ENCODE data around the gene ACTL8.
"Not testable (repeated sequence)": the region's sequence is repeated elsewhere in the genome, so short reads cannot be mapped to it uniquely, and the experiment has no call there.

ACTL8 gene

DNA sequence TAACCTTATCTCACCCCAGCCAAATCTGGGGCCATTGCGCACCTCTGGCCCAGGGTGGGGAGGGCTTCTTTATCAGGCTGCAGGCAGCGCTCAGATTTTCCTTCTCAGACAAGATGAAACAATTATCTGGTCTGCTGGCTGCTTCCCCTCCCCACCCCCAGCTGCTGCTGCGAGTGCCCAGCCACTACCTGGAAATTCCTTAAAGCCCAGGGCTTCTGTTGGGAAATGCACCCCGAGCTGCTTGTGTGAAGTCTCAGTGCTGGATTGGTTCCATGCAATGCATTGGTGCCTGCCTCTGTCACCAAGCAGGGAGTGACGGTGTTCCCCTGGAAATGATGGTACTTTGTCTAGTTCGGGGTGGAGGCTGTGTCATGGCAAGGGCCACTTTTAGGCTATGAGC, 18.5 kb upstream of the ACTL8 start:
- DNase-seq: no peak

DNA sequence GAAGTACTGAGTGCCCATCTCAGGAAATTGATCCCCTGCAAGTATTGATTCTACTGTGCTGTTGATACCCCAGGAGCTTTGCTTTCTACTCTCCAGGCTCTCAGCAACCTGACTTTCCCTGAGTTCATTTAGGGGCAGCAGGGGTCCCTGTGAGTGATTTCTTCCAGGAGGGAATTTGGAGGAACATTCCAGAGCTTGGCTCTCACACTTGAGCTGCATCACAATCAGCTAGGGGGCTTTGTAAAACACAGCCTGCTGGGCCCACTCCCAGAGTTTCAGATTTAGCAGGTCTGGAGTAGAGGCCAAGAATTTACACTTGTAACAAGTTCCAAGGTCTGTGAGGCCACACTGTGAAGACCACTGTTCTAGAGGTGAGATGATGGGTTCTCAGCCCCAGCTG, 16.1 kb upstream of the ACTL8 start:
- no peak for DNase-seq

DNA sequence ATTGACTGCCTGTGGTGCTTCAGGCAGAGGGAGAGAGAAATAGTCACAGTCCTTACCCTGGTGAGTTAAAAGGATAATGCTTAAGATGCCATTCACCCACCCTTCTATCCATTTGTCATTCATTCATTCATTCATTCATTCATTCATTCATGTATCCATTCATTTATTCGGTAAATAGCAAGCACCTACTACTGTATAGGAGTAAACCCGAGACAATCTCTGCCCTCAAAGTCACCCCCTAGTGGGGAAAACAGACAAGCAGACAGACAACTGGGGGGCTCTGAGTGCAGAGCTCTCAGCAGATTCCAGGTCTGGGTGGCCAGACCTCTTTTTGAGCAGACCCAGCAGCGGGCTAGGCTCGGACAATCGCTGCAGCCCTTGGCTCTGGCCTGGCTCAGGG, 14.1 kb upstream of the ACTL8 start:
- no peak for DNase-seq

DNA sequence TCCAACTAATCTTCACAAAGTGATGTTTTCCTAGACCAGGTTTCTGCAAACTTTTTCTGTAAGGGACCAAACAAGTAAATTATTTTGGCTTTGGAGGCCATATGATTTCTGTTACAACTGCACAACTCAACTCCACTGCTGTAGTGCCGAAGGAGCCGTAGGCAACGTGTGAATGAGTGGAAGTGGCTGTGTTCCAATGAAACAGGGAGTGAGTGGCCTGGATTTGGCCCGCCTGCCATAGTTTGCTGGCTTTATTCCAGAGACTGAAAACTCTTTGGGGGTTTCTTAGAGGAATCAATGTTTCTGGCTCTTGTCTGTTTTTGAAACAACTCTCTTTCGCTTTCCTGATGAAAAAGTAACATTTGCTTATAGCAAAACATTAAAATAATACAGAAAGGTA, 12.6 kb upstream of the ACTL8 start:
- no peak for DNase-seq

DNA sequence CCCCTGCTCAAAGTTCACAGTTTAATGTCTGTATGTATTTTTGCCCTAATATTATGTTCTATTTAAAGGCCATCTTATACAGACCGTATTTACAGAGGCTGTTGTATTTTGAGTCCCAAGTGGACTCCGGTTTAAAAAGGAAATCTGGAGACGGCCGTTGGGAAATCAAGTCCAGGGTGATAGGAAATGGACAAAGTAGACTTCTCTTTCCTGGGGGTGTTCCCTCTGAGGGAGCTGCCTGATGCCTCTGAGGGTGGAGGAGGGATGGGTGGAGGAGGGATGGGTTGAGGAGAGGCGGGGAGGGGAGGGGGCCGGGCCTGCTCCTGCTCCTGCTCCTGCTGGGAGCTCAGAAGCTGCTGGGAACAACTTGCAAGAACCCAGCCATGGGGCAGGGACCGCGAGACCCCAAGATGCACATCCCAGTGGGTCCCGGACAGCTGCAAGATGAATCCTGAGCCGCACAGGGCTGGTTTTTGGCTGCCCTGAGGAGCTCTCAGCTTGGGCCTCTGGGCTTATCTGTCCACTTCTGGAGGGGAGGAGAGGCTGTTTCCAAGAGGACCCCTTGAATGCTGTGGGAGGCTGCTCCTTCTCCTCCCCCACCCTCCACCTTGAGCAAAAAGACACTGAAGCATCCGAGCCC, 12.0 kb upstream of the ACTL8 start:
- no peak for DNase-seq

DNA sequence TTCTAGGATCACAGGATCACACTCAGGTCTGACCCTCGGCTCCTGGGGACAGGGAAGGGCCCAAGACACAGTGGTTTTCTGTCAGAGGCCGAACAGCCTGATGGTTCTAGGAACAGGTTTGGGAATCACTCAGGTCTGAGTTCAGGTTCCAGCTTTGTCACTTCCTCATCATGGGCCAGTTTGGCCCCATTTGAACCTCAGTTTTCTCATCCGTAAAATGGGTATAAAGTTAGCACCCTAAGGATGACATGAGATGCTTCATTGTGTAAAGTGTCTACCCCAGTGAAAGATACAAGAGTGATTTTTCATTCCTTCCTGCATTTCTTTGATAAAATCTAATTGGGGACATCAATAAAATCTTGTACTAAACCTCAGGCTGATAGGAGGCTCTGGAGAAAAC, 11.2 kb upstream of the ACTL8 start:
- DNase-seq: no peak

DNA sequence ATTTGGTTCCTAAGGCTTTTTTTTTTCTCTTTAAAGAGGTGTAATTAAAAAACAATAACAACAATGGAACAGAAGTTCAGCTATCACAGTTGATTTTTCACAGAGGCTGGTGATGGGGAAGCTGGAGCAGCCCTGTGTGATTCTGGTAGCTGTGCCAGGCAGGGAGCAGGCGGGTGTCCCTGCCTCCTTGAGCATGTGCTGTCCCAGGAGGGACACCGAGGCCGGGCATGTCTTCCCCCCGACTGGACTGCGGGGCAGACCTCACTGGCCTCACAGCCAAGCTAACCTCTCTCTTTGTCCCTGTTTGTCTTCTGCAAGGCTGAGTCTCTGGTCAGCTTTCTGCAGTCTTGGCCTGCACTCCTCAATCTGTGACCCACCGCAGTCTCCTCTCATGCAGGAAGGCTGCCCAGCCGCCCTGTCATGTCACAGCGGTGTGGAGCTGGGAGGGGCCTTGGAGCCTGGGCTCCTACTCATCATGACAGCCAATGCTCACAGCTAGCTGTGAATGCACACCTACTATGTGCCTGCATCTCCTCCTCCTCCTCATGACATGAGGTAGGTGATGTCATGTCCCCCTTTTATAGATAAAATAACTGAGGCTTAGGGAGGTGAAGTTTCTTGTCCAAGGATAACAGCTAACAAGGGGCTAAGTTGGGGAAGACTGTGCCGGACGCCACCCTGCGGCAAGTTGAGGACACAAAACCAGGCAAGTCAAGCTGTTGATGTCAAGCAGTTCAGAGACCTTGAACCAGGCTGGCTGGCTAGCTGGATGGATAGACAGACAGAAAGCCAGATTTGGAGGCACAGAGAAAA, 10.3 kb upstream of the ACTL8 start:
- DNase-seq: no peak

DNA sequence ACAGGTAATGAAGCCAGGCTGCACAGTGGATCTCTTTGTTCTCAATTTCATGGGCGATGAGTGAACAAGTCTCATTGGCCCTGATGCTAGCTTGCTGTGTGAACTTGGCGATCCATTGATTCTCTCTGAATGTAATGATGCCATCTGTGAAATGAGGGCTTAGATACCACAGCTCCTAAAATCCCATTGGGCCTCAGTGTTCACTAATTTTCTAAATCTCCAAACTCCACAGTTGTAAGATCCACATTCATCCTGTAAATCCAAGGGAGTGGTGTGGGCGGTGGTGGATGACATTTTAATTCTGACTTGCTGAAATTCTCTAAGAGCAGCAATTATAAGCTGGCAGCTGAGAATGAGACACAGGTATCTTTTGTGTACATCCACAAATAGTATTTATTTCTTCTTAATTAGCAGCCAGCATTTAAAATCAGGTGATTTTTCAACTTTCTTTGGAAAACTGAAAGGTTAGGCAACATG, 9.6 kb upstream of the ACTL8 start:
- no peak for DNase-seq

DNA sequence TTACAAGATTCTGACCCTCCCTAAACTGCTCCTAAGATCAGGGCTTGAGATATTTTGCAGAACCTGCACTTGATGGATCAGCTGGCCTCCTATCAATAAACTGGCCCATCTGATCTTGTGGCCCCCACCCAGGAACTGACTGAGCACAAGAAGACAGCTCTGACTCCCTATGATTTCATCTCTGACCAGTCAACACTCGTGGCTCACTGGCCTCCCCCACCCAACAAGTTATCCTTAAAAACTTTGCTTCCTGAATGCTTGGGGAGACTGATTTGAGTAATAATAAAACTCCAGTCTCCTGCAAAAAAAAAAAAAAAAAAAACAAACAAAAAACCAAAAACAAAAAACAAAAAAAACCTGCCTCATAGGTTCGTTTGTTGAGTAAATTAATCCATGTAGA, 8.9 kb upstream of the ACTL8 start:
- DNase-seq: not testable (repeated sequence)

DNA sequence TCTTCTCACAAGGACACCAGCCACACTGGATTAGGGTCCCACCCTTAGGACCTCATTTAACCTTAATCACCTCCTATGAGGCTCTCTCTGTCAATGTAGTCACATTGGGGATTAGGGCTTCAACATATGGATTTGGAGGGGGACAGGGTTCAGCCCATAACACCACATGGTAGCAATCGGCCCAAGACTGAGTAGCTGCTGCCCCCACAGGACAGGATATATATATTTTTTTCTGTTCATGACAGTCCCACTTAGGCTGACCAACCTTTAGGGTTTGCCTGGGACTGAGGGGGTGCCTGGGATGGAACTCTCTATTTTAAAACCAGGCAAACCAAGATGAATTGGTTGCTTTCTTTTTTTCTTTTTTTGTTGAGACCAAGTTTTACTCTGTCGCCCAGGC, 8.2 kb upstream of the ACTL8 start:
- no peak for DNase-seq

DNA sequence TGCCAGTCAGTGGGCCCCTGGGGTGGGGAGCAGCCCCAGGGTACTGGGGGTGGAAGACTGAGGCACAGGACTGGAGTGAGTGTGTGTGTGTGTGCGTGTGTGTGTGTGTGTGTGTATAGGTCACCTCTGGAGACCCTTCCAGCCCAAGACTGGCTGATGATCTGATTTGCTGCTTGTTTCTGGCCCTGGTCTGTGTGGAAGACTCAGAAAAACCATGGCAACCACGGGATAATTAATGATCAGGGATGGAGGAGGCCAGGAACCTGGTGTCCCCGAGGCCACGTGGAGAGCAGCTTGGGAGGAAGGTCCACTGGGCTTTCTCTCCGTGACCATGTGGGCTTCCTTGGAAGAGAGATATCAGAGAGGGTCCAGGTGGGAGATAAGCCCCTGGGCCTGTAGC, 4.8 kb upstream of the ACTL8 start:
- no peak for DNase-seq

DNA sequence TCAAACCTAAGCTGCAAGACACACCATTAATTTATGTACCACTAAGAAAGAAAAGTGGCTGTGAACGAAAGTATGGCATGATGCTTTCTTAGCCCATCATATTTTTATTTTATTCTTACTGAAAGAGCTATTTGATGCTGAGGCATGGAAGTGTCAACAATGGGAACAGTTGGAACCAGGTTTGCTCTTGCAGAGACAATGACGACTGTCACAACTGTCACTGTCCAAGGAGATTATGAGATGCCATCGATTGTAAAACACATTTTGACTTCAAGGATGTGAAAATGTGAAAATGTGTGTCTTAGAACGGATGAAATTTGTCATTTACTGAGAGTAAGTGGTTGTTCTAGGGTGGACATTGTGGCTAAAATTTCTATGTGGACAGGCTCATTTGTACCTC, 2.8 kb upstream of the ACTL8 start:
- no peak for DNase-seq

DNA sequence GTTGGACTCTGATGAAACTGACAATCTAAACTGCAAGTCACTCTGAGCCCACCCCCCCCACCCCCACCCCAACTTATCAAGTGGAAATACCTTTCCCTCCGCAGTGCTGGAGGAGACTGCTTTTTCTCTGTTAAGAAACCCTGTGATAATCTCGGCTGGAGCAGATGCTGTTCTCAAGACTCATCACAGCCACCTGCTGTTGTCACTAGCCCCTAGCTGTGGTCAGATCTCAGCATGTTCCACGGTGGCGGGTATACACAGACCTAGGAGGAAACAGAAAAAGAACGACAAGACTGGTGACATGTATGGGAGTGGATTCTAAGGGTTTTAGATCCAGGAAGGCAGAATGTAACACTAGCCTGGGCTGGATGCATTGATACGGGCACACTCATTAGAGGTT, 2.3 kb downstream of the ACTL8 start:
- no peak for DNase-seq

DNA sequence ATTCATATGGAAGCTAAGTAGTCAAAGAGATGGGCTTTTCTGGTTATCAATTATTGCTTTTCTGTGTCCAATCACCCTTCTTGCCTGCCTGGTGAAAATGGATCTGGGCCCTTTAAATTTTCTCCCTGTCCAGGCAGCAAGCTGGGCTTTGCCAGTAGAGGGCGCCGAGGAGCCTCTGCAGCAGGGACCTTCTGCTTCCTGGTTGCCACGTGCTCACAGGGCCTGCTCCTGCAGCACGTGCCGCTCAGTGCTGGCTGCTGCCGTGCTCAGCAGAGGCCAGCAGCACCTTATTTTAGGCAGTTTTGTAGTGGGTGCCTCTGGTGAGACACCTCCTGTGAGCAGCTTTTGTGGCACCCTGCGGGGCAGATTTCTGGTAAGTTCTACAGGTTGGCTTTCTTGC, 4.0 kb downstream of the ACTL8 start:
- no peak for DNase-seq

DNA sequence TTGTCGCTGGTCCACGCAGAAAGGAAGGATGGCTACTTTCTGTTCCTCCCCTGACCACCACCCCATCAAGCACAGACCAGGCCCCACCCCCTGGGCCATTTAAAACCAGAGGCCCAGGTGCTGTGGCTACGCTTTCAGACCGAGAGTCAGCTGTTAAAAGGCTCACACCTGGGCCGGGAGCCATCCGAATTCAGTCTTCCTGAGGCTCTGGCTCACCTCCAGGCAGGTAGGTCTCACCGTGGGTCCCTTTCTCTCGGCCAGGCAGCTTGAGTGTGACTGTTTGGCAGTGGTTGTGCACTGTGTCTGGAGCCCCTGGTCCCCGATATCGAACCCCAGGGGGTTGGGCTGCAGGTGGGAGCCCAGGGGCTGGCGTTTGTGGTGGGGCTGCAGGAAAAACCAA, 7.2 kb downstream of the ACTL8 start:
- no peak for DNase-seq

DNA sequence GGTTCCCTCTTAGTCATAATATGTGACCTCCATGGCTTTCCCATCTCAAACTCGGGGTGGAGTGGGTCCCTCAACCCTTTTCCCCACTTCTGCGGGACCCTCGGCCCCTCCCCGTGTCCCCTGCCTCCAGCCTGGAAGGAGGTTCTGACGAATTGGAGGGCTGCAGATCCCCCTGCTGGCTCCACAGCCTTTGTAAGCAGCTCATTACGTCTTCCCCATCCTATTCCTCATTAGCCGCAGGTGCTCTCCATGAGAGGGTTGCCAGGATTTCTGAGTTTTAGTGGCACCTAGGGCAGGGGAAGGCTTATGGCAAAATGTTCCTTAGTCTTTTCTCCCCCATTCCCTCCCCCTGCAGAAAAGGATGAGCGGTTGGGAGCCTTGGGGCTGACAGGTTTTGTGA, 8.3 kb downstream of the ACTL8 start:
- DNase-seq: no peak

DNA sequence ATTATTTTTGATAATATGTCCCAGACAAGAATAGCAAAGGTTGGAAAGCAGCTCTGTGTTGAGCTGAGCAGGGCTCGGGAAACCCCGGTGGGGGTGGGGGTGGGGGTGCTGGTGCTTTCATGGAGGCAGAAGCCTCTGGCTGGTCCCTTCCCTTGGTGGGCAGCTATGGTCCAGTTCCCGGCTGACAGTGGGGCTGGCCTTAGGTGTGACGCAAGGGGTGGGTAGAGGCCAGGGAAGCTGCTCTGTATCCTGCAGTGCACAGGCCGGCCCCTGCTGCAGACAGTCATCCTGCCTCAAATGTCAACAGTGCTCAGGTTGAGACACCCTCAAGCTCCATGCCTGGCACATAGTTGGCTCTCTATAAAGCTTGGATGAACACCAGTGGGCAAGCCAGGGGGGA, 8.9 kb downstream of the ACTL8 start:
- DNase-seq: no peak

DNA sequence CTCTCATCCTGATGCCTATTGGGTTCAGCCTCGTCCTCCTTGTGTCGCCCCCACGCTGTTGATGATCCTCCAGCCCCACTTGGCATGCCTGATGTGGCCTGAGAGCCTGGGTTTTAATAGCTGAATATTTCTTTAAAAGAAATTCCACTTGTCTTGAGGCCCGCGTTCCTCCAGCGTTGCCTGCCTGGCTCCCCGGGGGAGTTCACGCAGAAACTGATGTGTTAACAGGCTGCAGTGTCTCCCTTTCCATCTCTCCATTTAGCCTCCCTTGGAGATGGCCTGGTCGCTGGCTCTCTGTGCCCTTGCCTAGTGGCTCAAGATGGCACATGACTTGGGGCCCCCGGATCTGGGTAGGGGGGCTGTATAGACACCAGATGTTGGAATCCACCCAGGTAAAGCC, 9.5 kb downstream of the ACTL8 start:
- DNase-seq: no peak

DNA sequence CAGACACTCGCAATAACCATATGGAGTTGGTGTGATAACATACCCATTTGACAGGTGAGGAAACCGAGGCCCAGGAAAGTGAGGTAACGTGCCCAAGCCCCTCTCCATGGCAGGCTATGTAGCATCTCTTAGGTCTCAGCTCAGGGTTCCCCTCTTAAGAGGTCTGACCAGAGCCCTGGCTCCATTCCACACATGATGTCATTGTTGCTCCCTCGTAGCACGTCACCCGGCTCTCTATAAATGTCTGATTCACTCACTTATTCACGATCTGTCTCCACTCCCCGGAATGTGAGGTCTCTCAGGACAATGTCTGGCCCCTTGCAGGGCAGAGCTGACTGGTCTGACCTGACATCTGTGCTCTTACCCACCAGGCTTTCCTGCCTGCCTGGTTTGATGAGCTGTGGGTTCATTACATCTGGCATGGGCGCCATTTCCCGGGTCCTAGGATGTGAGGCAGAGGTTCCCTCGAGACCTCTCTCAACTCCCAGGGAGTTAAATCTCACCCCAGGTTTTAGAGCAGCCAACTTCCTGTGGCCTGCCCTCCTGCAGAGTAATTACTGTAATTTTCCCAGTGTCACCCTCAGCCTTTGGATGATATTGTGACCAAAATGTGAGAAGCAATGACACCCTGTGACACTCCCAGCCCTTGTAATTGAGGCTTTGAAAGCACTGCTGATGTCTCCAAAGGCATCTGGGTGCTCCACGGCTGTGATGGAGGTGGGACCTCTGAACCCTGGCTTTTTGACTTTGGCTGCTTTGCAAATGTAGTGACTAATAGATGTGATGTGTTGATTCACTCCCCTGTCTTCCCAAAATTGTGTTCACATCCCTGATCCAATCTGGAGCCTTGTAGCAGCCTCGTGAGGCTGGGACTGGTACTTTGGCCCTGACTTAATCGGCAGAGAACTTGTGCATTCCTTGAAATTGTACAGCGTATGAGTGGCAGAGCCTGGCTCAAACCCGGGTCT, 10.6 kb downstream of the ACTL8 start:
- no peak for DNase-seq

DNA sequence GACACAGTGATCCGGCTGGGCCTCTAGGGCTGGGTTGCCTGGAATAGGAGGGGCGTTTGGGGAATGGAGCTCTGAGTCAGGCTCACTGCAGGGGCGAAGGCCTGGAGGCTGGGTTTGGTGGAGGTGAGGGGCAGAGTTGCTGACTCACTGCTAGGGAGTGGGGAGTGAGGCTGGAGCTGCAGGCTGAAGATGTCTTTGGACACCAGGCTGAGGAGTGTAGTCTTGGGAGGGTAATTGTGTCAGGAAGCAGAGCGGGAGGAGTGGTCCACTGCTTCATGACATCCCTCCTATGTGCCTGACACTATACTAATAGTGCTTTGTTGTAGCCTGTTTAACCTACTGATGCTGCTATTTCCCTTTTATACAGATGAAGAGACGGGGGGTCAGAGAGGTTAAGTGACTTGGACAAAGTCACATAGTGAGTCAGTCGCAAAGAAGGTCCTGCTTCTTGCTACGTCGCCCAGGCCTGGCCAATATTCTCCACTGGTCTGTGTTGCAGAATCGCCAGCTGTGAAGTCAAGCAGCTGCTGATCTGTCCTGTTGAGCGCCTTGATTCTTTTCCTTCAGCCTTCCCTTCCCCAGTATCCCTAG, 13.6 kb downstream of the ACTL8 start:
- DNase-seq: no peak

DNA sequence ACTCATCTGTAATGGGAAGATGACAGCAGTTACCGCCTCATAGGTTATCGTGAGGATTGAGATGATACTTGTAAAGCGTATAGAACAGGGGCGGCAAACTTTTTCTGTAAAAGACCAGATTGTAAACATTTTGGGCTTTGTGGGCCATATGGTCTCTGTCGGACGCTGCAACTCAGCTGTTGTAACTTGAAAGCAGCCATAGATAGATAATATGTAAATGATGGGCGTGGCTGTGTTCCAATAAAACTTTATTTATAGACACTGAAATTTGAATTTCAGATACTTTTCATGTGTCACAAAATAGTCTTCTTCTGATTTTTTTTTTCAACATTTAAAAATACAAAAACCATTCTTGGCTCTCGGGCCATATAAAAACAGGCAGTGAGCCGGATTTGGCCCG, 15.8 kb downstream of the ACTL8 start:
- DNase-seq: no peak

DNA sequence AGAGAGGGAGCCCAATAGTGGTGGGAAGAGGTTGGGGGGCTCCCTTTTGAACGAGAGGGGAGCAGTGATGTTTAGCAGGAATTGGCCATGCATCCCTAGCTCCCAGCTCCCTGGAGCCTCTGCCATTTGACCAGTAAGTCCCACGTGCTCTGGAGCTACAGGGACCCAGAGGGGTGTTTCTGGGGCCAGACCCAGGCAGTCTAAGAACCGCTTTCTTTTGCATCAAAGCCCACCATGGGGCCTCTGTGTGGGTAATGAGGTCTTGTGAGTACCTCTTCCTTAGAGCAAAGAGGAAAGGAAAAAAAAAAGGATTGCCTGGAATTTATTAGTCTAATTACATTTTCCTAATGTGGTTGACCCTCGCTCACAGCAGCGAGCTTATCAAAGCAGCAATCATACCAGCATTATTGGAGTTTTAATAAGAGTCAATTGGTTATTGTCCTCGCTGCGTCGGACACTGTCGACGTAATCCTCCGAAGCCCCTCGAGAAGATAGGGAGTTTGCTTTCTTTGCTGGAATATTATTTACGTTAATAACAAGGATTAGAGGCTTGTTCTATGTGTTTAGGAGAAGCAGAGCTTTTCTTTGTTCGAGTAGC, 17.6 kb downstream of the ACTL8 start:
- no peak for DNase-seq

Measured in NCI-H1048 (cell line).